GM19438 (cell line): Measurements from ENCODE around the gene CYP3A4.
"Not testable (repeated sequence)": the region's sequence is repeated elsewhere in the genome, so short reads cannot be mapped to it uniquely, and the experiment has no call there.

Source experiments
- ATAC-seq: cut with Tn5 transposase; IDR thresholded peaks from one replicate; pipeline ENCODE4 v1.9.1; 2021; ENCODE audit warnings: low read depth; ENCODE audit not compliant: unreplicated experiment

The CYP3A4 gene

DNA sequence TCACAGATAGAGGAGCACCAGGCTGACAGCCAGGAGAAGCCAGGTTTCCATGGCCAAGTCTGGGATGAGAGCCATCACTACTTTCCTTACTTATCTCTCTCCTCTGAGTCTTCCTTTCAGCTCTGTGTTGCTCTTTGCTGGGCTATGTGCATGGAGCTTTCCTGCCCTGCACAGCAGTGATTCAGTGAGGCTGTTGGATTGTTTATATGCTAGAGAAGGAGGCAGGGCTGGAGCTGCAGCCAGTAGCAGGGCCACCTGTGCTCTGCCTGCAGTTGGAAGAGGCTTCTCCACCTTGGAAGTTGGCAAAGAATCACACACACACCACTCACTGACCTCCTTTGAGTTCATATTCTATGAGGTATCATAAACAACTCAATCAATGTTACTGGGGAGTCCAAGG, at the start of gene CYP3A4:
CYP3A4 (minus strand) TSS at position 178 of the 400 bp plus-strand sequence; CDS start at position 75, 103 bp downstream.
- no peak for ATAC-seq

DNA sequence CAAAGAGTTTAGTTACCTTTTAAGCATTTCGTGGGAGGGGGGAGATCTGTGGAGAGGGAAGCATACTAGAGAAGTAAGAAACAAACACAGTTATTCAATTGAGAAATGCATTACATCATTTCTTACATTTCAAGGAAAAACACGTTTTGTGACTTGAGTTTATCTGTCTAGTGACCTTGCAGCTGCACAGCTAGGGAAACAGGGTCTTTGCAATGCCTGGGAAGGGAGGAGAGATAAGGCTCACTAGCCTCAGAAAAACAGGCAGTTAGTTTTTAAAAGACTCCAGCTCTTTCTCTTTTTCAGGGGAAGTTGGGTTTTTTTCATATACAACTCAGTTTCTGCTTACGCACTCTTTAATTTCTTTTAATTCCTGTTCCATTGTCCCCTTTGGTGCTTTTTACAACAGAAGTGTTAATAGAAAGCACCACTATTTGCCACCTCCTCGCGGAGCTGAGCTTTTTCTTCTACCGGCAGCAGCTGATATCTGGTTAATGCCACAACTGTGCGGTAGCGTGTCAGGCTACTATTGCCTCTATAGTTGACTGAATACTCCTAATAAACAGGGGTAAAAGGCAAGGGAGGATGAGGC, 49.4 kb upstream of the CYP3A4 start:
- no peak for ATAC-seq

DNA sequence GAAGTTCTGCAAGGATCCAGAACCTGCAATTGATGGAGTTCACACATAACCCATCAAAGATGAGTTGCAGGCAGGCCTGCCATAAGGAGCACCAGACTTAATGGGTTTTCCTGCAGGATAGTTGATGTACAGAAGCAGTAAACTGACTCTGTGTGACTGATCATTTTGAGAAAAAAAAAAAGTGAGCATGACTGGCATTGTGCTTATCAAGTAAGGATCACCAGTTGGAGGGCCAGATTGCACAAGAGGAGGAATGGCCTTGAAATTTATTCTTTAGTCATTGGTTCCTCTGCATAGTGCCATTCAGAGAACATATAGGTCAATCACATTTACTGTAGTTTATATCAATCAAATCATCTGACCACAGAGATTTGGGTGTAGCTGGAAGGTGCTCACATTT, 47.6 kb upstream of the CYP3A4 start:
- no peak for ATAC-seq

DNA sequence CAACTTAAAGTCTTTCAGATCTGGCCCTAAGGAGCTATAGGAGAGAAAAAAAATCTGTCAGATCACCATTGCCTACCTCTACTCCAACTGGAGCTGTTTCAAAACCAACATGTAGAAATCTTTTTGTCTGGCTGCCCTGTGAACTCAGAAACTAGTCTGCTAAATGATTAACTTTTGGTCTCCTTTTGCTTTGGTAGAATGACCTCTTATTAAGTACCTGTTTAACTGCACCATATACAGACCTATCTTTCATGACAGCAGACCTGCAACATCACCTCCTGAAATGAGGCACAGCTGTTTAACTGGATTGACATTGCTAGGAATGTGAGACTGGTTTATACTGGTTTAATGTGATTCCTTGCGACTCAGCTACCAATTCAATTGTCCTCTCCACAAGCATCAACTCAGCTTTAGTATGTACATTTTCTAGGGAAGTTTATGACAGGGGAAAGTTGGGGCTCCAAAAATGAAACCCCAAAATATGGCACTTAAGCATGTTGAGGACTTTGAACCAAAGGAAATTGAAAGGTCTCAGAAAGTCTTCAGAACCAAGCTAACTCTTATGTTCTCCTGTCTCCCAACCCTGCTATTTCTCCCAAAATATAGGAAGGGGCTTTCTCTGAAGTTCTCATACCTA, 45.7 kb upstream of the CYP3A4 start:
- peak; percentile 62 for ATAC-seq

DNA sequence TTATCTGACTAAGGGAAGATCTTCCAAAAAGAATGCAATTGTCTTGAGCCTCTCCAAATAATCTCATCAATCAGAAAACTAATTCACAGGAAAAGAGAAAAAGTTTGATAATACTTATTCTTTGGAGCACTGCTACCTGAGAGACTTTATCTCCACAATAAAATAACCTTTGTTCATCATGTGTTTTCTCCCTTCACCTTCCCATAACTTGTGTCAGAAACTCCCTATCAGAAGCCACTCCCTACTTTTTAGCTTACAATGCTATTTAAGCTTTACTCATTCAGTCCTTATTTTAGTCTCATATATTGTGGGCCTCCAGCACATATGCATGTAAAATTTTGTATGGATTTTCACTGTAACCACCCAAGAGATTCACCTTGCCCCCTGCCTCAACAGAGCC, 44.8 kb upstream of the CYP3A4 start:
- ATAC-seq, result no peak

DNA sequence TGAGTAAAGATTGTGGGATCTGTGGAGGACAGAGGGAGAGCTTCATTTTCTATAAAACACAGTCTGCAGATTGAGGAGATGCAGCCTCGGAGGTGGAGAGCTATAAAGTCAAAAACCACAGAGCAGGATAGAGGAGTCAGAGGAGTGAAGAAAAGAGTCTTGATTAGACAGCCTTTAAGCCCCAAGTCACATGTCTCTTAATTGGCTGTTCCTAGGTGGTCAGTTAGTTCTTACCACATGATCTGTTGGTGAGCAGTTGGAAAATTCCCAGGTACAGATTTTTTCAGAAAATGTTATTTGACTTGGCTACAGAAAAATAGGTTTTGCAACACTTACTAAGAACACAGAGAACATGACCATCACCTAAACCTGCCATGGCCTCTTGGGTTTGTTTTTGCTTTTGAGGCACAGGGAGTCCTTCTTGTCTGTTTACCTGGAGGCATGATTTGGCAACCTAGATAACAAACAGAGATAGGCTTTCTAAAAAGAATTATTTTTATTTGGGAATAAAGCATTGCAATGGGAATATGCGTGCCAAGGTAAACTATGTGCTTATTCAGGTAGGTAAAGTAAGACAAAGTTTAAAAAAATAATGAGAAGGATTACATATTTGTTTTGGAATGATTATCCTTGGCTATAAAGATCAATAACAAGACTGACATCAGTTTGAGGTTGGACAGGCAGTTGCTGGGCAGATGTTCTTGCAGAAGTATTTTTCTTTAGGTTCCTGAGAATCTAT, 43.2 kb upstream of the CYP3A4 start:
- no peak for ATAC-seq

DNA sequence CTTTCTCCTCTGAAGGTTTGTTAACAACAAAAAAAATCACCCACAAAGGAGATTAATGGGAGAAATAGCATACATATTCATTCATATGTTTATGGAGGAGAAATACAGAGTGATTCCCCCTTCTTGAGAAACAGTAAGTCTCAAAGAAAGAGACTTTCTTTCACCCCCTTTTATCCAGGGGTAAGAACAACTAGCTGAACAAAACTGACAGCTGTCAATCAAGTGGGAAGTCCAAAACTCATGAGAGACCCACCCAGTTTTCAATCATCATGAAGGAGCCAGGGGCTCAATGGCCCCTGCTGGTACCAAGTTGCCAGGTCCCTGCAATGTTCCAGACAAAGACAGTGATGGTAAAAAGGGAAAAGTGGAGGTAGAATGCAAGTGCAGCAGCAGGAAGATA, 41.9 kb upstream of the CYP3A4 start:
- ATAC-seq, result no peak

DNA sequence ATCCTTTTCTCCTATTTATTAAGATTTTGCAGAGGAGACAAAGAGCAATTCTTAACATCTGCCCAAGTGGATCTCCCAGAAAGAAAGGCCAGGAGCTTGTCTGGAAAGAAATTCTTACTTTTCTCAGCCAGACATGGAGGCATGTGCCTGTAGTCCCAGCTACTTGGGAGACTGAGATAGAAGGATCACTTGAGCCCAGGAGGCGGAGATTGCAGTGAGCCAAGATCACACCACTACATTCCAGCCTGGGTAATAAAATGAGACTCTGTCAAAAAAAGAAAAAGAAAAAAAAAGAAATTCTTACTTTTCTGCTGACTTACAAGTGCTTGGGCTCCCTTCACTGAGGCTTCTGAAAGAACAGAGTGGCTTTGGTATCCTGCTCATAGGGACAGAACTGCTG, 41.5 kb upstream of the CYP3A4 start:
- no peak for ATAC-seq

DNA sequence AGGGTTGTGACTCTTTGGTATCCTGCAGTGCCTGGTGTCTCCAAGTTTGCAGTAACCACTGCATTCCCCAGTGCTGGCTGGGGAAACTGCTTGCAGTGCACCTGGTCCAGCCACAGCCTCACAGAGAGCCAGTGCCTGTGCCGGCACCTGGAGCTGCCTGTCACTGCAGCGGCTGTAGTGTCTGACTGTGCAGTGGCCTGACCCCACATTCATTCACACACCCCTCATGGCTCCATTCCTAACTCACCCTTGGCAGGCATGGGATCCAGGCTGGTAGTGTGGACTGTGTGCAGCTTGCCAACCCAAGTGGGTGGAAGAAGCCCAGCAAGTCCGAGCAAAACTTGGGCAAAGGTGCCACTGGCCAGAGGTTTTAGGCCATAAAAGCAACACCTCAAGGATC, 40.1 kb upstream of the CYP3A4 start:
- no peak for ATAC-seq

DNA sequence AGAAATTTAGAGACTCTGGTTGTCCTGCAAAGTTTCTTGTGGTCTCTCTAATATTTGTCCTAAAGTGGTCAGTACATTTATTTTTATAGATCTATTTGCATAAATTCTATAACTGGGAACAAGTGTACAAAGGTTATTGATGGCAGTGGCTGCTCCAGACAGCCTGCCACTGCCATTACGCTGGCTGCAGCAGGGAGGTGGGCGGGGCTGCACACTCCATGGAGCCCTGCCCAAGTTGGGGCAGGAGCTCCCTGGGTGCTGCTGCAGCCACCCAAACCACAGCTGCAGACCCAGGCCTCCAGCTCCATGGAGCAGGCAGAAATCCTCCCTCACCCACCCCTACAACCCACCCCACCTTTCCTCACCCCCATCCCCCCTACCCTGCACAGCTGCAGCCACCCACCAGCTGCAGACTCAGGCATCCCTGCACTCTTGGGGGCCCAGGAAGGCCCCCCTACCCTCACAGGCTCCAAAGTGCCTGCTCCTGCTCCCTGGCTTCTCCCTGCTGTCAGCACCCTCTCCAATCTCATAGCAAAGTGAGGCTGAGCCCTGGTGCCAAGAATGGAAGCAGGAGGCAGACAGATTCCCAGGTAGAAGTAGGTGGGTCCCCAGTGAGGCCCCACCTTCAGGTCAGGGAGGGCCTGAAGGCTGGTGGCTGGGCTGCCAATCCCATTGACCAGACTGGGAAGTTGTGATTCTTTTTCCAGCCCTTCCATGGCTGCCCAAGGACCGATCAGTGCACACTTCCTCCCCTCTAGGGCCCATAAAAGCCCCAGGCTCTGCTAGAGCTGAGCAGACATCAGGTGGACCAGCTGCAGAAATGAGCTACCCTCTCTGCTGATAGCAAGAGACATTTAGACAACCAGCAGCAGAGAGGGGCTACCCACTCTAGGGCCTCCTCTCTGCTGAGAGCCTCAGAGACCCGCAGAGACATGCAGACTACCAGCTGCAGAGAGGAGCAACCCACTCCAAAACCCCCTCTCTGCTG, 39.0 kb upstream of the CYP3A4 start:
- no peak for ATAC-seq

DNA sequence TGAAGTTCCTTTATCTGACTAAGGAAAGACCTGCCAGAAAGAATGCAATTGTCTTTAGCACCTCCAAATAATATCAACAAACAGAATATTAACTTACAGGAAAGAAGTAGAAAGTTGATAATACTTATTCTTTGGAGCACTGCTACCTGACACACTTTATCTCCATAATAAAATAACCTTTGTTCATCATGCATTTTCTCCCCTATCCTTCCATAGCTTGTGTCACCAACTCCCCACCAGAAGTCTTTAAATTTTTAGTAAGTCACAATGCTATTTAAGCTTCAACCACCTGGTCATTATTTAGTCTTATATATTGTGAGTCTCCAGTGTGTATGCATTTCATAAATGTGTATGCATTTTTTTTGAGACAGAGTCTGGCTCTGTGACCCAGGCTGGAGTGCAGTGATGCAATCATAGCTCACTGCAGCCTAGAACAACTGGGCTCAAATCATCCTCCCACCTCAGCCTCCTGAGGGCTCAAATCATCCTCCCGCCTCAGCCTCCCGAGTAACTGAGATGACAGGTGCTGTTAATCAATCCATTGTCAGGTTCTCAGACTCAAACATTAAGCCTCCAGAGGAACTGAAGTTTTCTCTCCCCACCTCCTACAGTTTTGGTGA, 36.5 kb upstream of the CYP3A4 start:
- ATAC-seq, result no peak

DNA sequence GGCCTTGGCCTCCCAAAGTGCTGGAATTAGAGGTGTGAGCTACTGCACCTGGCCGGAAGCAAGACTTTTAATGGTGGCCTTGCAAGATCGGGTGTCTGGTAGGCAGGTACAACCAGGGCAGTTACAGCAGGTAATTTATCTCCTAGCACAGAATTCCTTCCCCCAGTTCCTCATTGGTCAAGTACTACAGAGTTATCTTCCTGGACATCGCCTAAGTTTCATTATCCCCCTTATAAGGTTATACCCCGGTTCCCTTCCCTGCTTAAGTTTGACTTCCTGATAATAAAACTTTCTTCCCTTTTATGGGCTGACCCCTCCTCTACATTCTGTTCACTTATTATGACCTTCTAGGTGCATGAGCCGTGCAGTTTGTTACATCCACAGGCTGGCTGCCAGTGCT, 24.8 kb upstream of the CYP3A4 start:
- no peak for ATAC-seq

DNA sequence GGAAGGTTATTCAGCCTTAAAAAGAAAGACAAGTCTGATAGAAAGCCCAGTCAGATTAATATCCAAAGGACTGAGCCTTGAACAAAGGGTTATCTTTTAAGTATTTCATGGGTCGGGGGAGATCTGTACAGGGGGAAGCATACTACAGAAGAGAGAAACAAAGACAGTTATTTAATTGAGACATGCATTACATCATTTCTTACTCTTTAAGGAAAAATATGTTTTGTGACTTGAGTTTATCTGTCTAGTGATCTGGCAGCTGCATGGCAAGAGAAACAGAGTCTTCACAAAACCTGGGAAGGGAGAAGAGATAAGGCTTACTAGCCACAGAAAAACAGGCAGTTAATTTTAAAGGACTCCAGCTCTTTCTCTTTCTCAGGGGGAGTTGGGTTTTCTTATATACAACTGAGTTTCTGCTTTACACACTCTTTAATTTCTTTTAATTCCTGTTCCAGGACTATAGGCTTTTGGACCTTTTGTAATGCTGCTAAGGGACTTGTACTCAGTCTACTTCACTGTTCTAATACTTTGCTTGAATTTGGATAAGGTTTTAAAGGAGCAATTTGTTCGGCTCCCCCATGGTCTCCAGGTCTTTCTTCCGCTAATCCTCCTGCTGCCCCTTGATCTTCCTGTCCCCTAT, 23.0 kb upstream of the CYP3A4 start:
- ATAC-seq, result no peak

DNA sequence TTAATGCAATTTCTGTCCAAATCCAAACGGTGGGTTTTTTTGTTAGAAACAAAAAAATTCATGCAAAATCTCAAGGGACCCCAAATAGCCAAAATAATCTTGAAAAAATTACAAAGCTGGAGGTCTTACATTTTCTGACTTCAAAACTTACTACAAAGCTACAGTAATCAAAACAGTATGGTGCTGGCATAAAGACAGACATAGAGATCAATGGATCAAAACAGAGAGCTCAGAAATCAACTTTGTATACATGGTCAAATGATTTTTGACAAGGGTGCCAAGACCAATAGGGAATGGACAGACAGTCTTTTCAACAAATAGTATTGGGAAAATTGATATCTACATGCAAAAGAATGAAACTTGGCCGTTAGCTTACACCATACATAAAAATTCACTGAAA, 21.7 kb upstream of the CYP3A4 start:
- ATAC-seq, result no peak

DNA sequence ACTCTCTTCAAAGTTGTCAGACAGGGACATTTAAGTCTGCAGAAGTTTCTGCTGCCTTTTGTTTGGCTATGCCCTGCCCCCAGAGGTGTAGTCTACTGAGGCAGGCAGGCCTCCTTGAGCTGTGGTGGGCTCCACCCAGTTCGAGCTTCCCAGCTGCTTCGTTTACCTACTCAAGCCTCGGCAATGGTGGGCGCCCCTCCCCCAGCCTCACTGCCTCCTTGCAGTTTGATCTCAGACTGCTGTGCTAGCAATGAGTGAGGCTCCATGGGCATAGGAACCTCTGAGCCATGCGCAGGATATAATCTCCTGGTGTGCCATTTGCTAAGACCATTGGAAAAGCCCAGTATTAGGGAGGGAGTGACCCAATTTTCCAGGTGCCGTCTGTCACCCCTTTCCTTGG, 19.1 kb upstream of the CYP3A4 start:
- ATAC-seq, result not testable (repeated sequence)

DNA sequence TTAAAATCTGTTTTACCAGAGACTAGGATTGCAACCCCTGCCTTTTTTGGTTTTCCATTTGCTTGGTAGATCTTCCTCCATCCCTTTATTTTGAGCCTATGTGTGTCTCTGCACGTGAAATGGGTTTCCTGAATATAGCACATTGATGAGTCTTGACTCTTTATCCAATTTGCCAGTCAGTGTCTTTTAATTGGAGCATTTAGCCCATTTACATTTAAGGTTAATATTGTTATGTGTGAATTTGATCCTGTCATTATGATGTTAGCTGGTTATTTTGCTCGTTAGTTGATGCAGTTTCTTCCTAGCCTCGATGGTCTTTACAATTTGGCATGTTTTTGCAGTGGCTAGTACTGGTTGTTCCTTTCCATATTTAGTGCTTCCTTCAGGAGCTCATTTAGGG, 17.4 kb upstream of the CYP3A4 start:
- not testable (repeated sequence) for ATAC-seq

DNA sequence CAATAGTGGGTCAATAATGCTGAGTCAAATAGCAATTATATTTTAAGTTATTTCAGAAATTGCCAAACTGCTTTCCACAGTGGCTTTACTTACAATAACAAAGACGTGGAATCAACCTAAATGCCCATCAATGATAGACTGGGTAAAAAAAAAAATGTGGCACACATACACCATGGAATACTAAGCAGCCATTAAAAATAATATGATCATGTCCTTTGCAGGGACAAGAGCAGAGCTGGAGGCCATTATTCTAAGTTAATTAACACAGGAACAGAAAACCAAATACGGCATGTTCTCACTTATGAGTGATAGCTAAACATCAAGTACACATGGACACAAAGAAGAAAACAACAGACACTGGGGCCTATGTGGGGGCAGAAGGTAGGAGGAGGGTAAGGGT, 15.0 kb upstream of the CYP3A4 start:
- no peak for ATAC-seq

DNA sequence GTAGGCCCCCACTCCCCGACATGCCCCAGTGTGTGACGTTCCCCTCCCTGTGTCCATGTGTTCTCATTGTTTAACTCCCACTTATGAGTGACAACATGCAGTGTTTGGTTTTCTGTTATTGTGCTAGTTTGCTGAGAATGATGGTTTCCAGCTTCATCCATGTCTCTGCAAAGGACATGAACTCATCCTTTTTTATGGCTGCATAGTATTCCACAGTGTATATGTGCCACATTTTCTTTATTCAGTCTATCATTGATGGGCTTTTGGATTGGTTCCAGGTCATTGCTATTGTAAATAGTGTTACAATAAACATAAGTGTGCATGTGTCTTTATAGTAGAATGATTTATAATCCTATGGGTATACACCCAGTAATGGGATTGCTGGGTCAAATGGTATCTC, 11.9 kb upstream of the CYP3A4 start:
- not testable (repeated sequence) for ATAC-seq

DNA sequence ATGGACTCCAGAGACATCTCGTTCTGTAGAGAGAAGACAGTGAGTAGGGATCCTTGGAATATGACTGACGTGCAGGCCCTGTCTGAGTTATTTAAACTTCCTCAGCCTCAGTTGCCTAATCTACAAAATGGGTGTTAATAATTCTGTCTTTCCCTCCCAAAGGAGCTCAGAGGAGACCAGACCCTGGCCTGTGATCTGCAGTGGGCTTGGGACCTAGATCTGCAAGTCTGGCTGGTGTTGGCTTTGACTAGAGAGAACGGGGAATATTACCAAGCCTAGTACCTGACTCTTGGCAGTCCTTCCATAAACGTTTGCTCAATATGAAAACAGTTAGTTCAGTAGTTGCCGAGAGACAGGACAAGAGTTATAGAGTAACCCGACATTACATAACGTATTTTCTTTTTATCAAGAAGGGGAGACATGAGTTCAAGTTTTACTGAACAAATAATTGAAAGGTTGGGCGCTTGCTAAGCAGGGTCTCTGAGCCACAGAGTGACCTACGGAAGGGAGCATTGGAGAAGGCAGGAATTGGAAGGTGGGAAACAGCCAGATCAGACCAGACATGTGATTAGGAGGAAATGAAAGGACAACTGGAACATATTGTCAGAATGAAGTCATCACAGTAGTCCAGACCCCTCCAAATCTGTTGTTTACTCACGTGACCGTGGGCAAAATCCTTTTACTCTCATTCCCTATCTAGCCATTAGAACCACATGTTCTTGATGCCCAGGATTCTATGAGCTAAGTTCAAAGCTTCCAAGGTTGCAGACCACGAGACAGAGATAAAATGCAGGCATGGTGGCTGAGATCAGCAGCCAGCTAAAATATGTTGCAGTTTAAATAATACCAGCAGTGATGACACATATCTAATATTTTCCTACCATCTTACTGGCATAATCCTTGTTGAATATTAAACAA, 10.9 kb upstream of the CYP3A4 start:
- no peak for ATAC-seq
